Measurements from ENCODE around the gene PTGS2.

Gene PTGS2

DNA sequence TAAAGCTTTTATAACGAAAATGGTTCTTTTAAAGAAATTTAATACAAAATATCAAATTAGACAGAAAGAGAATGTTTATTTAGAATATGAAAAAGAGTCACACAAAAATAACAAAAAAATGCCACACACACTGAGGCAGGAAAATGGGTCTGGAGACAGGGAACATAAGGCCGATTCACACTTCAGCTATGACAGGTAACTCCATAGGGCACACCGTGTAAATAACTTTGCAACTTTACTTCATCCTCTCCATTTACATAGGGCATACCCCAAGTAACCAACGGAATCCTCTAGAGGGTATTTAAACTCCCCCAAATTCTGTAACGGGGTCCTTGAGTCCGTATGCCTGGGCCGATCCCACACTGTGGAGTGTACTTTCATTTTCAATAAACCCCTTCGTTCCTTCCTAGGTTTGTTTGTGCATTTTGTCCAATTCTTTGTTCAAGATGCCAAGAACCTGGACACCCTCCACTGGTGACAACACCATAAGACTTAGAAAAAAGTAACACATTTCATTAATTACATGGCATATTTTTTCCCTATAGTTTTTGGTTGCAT lies 23.1 kb upstream of the PTGS2 start:
- H3K27ac ChIP-seq (ENCODE audit: insufficient read depth in 1 of 2, low read depth in 1 of 2, low read length in 2 of 2, poor library complexity in 1 of 2, severe bottlenecking in 2 of 2): no peak overlapping the region
- no peak overlapping the region for H3K4me3 ChIP-seq (ENCODE audit: control insufficient read depth in 1 of 7, extremely low read depth in 1 of 7, insufficient read depth in 4 of 7, low read depth in 2 of 7, low read length in 6 of 7)
- no peaks in the 10 kb centered on the region for H3K9me3 ChIP-seq (ENCODE audit: control extremely low read depth in 1 of 5, control insufficient read depth in 4 of 5, insufficient read depth in 2 of 5, low read depth in 1 of 5, low read length in 4 of 5)
- WGBS (ENCODE audit: insufficient coverage): 97% methylated on average over 4 of the region's 8 CpGs
- H3K36me3 ChIP-seq (ENCODE audit: control insufficient read depth in 4 of 4, insufficient read depth in 4 of 4, low read length in 3 of 4): no peaks in the 10 kb centered on the region
- POLR2A ChIA-PET: no interaction called here
- H3K27me3 ChIP-seq (replicated peaks in 2 of 5; ENCODE audit: control insufficient read depth in 4 of 5, insufficient read depth in 5 of 5, low read length in 4 of 5): no peaks in the 10 kb centered on the region
- no peak for DNase-seq
- H3K4me1 ChIP-seq (ENCODE audit: control extremely low read depth in 1 of 4, control insufficient read depth in 4 of 4, insufficient read depth in 4 of 4, low read length in 3 of 4): no peaks in the 10 kb centered on the region
- CTCF ChIA-PET: interaction anchor here (1.3 kb wide), 1 partner anchor 19 kb away, joined by 3 read pairs; no protein-coding TSS in a partner anchor

DNA sequence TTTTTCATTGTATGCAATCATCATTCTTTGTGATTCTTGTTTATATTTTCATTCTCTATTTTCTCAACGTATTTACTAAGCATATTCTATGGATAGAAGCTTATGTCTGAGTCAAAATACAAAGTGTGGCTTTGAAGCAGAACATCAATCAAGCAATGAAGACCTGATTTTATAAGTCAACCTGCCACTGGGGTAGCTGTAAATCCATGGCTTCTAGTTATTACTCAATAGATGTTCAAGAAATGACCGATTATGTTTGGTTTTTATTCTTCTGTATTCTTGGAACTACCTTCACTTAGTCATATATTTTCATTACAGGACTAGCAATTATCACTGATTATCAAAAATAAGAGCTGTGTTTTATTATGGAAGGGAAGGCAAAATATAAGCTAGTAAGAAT lies 20.5 kb upstream of the PTGS2 start:
- CTCF ChIA-PET: interaction anchor here (1.5 kb wide), 1 partner anchor 17 kb away, joined by 3 read pairs; no protein-coding TSS in a partner anchor

DNA sequence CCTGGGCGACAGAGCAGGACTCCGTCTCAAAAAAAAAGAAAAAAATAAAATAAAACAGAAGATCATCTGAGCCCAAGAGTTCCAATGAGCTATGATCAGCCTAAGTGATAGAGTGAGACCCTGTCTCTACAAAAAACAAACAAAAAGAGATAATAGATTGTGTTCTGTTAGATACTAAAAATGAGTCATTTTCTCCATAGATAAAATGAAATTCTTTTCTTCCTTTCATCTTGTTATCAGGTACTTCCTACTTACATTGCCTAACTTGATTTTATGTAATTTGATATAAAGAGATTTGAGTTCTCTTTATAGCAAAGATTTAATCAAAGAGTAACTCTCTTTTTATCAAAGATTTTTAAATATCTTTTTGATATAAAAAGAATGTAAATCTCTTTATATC lies 19.3 kb upstream of the PTGS2 start:
- no peak for DNase-seq
- ChIA-PET CTCF (interaction anchor here (1.5 kb wide), 1 partner anchor 19 kb away, joined by 3 read pairs; no protein-coding TSS in a partner anchor), POLR2A (interaction anchor here (0.6 kb wide), 1 partner anchor 118 kb away, joined by 4 read pairs; no protein-coding TSS in a partner anchor)
- H3K4me1 ChIP-seq (ENCODE audit: control extremely low read depth in 1 of 4, control insufficient read depth in 4 of 4, insufficient read depth in 4 of 4, low read length in 3 of 4): no peaks in the 10 kb centered on the region
- H3K9me3 ChIP-seq (ENCODE audit: control extremely low read depth in 1 of 5, control insufficient read depth in 4 of 5, insufficient read depth in 2 of 5, low read depth in 1 of 5, low read length in 4 of 5): no peaks in the 10 kb centered on the region
- H3K27me3 ChIP-seq (replicated peaks in 2 of 5; ENCODE audit: control insufficient read depth in 4 of 5, insufficient read depth in 5 of 5, low read length in 4 of 5): no peaks in the 10 kb centered on the region
- WGBS (ENCODE audit: insufficient coverage): no CpG with 5 or more reads among the region's 2 CpGs
- H3K4me3 ChIP-seq (ENCODE audit: control insufficient read depth in 1 of 7, extremely low read depth in 1 of 7, insufficient read depth in 4 of 7, low read depth in 2 of 7, low read length in 6 of 7): no peak overlapping the region
- no peak overlapping the region for H3K27ac ChIP-seq (ENCODE audit: insufficient read depth in 1 of 2, low read depth in 1 of 2, low read length in 2 of 2, poor library complexity in 1 of 2, severe bottlenecking in 2 of 2)
- no peaks in the 10 kb centered on the region for H3K36me3 ChIP-seq (ENCODE audit: control insufficient read depth in 4 of 4, insufficient read depth in 4 of 4, low read length in 3 of 4)

More for the DNA sequence above, 20.5 kb upstream of the PTGS2 start:
- no peak for DNase-seq
- H3K4me3 ChIP-seq (ENCODE audit: control insufficient read depth in 1 of 7, extremely low read depth in 1 of 7, insufficient read depth in 4 of 7, low read depth in 2 of 7, low read length in 6 of 7): no peak overlapping the region
- no peak overlapping the region for H3K27ac ChIP-seq (ENCODE audit: insufficient read depth in 1 of 2, low read depth in 1 of 2, low read length in 2 of 2, poor library complexity in 1 of 2, severe bottlenecking in 2 of 2)
- POLR2A ChIA-PET: interaction anchor here (0.7 kb wide), 1 partner anchor 33 kb away, joined by 3 read pairs; no protein-coding TSS in a partner anchor
- H3K4me1 ChIP-seq (ENCODE audit: control extremely low read depth in 1 of 4, control insufficient read depth in 4 of 4, insufficient read depth in 4 of 4, low read length in 3 of 4): no peaks in the 10 kb centered on the region
- no peaks in the 10 kb centered on the region for H3K9me3 ChIP-seq (ENCODE audit: control extremely low read depth in 1 of 5, control insufficient read depth in 4 of 5, insufficient read depth in 2 of 5, low read depth in 1 of 5, low read length in 4 of 5)
- no CpG with 5 or more reads among the region's 2 CpGs for WGBS (ENCODE audit: insufficient coverage)
- no peaks in the 10 kb centered on the region for H3K27me3 ChIP-seq (replicated peaks in 2 of 5; ENCODE audit: control insufficient read depth in 4 of 5, insufficient read depth in 5 of 5, low read length in 4 of 5)
- H3K36me3 ChIP-seq (ENCODE audit: control insufficient read depth in 4 of 4, insufficient read depth in 4 of 4, low read length in 3 of 4): no peaks in the 10 kb centered on the region

DNA sequence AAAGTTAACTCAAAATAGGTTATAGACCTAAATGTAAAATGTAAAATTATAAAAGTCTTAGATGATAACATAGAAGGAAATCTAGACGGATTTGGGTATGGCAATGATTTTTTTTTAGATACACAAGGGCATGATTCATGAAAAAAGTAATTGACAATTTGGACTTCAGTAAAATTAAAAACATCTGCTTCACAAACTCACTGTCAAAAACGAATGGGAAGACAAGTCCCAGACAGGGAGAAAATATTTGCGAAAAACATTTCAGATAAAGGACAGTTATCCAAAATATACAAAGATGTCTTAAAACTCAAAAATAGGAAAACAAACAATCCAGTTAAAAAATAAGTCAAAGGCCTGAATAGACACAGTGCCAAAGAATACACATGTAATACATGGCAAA lies 9.7 kb upstream of the PTGS2 start:
- WGBS (ENCODE audit: insufficient coverage): 80% methylated on average over 1 of the region's 3 CpGs
- DNase-seq: no peak
- ChIA-PET CTCF (interaction anchor here (1.5 kb wide), 1 partner anchor 8 kb away, joined by 3 read pairs; no protein-coding TSS in a partner anchor), POLR2A (no interaction called here)
- Histone ChIP-seq H3K36me3 (ENCODE audit: control insufficient read depth in 4 of 4, insufficient read depth in 4 of 4, low read length in 3 of 4) (no peaks in the 10 kb centered on the region), H3K27me3 (replicated peaks in 2 of 5; ENCODE audit: control insufficient read depth in 4 of 5, insufficient read depth in 5 of 5, low read length in 4 of 5) (no peaks in the 10 kb centered on the region), H3K9me3 (ENCODE audit: control extremely low read depth in 1 of 5, control insufficient read depth in 4 of 5, insufficient read depth in 2 of 5, low read depth in 1 of 5, low read length in 4 of 5) (peaks cover 0 to 8% (median 2%) of the 10 kb centered on the region in 5 experiments), H3K27ac (ENCODE audit: insufficient read depth in 1 of 2, low read depth in 1 of 2, low read length in 2 of 2, poor library complexity in 1 of 2, severe bottlenecking in 2 of 2) (no peak overlapping the region), H3K4me1 (ENCODE audit: control extremely low read depth in 1 of 4, control insufficient read depth in 4 of 4, insufficient read depth in 4 of 4, low read length in 3 of 4) (peaks cover 0 to 4% (median 0%) of the 10 kb centered on the region in 4 experiments), H3K4me3 (ENCODE audit: control insufficient read depth in 1 of 7, extremely low read depth in 1 of 7, insufficient read depth in 4 of 7, low read depth in 2 of 7, low read length in 6 of 7) (no peak overlapping the region)

DNA sequence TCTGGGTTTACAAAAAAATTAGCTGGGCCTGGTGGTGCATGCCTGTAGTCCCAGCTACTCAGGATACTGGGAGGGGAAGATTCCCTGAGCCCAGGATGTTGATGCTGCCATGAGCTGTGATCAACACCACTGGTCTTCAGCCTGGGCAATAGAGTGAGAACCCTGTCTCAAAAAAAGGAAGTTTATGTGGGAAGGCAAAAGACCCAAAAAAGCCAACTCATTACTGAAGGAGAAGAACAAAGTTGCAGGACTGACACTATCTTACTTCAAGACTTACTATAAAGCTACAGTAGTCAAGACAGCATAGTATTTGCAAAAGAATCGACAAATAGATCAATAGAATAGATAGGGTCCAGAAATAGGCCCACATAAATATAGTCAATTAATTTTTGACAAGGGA lies 9.2 kb upstream of the PTGS2 start:
- Histone ChIP-seq H3K36me3 (ENCODE audit: control insufficient read depth in 4 of 4, insufficient read depth in 4 of 4, low read length in 3 of 4) (no peaks in the 10 kb centered on the region), H3K9me3 (ENCODE audit: control extremely low read depth in 1 of 5, control insufficient read depth in 4 of 5, insufficient read depth in 2 of 5, low read depth in 1 of 5, low read length in 4 of 5) (peaks cover 0 to 8% (median 2%) of the 10 kb centered on the region in 5 experiments), H3K27ac (ENCODE audit: insufficient read depth in 1 of 2, low read depth in 1 of 2, low read length in 2 of 2, poor library complexity in 1 of 2, severe bottlenecking in 2 of 2) (no peak overlapping the region), H3K4me3 (ENCODE audit: control insufficient read depth in 1 of 7, extremely low read depth in 1 of 7, insufficient read depth in 4 of 7, low read depth in 2 of 7, low read length in 6 of 7) (no peak overlapping the region), H3K4me1 (ENCODE audit: control extremely low read depth in 1 of 4, control insufficient read depth in 4 of 4, insufficient read depth in 4 of 4, low read length in 3 of 4) (peaks cover 0 to 4% (median 0%) of the 10 kb centered on the region in 4 experiments), H3K27me3 (replicated peaks in 2 of 5; ENCODE audit: control insufficient read depth in 4 of 5, insufficient read depth in 5 of 5, low read length in 4 of 5) (no peaks in the 10 kb centered on the region)
- ChIA-PET CTCF (interaction anchor here (1.5 to 3.9 kb wide), 2 partner anchors 8 to 117 kb away, joined by 3 to 11 read pairs; no protein-coding TSS in a partner anchor), POLR2A (no interaction called here)
- no peak for DNase-seq
- WGBS (ENCODE audit: insufficient coverage): no CpG with 5 or more reads among the region's 1 CpG

DNA sequence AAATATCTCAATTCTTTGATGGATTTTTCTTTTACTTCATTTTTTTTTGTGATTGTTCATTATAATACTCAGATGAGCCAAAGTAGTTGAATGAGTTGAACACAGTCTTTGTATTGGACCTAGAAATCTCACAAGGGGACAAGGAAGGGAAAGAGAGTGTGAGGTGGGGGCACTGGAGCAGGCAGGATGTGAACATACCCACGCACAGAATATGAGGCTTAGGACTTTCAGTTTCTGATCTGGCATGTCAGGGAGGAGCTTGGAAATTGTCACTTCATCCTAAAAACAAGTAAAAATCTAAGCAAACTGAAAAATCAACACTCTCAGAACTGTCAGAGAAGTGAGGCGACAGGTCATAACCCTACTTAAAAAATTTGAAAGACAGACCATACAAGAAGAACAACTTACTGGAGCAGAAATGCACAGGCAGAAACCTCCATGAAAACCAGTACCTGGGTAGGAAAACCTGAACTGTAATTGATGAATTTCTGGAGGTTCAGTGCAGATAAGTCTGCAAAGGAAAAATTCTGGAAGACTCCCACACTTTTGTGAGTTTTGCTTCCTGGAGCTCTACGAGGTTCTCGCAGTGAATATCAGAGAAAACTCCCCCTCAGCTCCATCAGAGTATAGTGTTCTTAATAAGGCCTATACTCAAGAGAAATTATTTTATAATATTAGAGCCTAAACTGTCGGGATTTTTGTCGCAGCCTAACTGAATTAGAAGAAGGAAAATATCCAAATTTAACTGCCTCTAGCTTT lies 3.6 kb upstream of the PTGS2 start:
- peak in 2 of 3 donors; percentile 26 to 45 for DNase-seq
- H3K4me3 ChIP-seq (ENCODE audit: control insufficient read depth in 1 of 7, extremely low read depth in 1 of 7, insufficient read depth in 4 of 7, low read depth in 2 of 7, low read length in 6 of 7): peak overlapping the region in 1 of 7 experiments; percentile 26
- H3K4me1 ChIP-seq (ENCODE audit: control extremely low read depth in 1 of 4, control insufficient read depth in 4 of 4, insufficient read depth in 4 of 4, low read length in 3 of 4): peaks cover 5 to 36% (median 14%) of the 10 kb centered on the region in 4 experiments
- H3K27me3 ChIP-seq (replicated peaks in 2 of 5; ENCODE audit: control insufficient read depth in 4 of 5, insufficient read depth in 5 of 5, low read length in 4 of 5): no peaks in the 10 kb centered on the region
- H3K36me3 ChIP-seq (ENCODE audit: control insufficient read depth in 4 of 4, insufficient read depth in 4 of 4, low read length in 3 of 4): no peaks in the 10 kb centered on the region
- H3K9me3 ChIP-seq (ENCODE audit: control extremely low read depth in 1 of 5, control insufficient read depth in 4 of 5, insufficient read depth in 2 of 5, low read depth in 1 of 5, low read length in 4 of 5): peaks cover 0 to 8% (median 0%) of the 10 kb centered on the region in 5 experiments
- WGBS (ENCODE audit: insufficient coverage): no CpG with 5 or more reads among the region's 6 CpGs
- ChIA-PET CTCF (interaction anchor here (0.8 to 6.0 kb wide), 15 partner anchors 10 to 301 kb away, joined by 3 to 44 read pairs (median 3); no protein-coding TSS in a partner anchor), POLR2A (interaction anchor here (0.8 kb wide), 1 partner anchor 10 kb away, joined by 3 read pairs; no protein-coding TSS in a partner anchor)
- H3K27ac ChIP-seq (ENCODE audit: insufficient read depth in 1 of 2, low read depth in 1 of 2, low read length in 2 of 2, poor library complexity in 1 of 2, severe bottlenecking in 2 of 2): no peak overlapping the region
